Hepatocyte (in vitro differentiated cells): ENCODE measurements around the gene CLEC12A.

Experiments used
- CTCF ChIP-seq: fragments of 200-600 bp; sonication (generic); IDR thresholded peaks from 2 replicates; pipeline ENCODE4 v1.5.1; 2016; ENCODE audit warnings: antibody characterized with exemption, mild to moderate bottlenecking; ENCODE audit not compliant: poor library complexity
- EZH2 ChIP-seq: fragments of 200-600 bp; sonication (generic); IDR thresholded peaks from 2 replicates; pipeline ENCODE4 v1.6.1; 2016; ENCODE audit warnings: antibody characterized with exemption, mild to moderate bottlenecking, borderline replicate concordance
- EZH2phosphoT487 ChIP-seq: fragments of 200-600 bp; sonication (generic); IDR thresholded peaks from one replicate; pipeline ENCODE4 v1.6.1; 2018; ENCODE audit warnings: antibody characterized with exemption, mild to moderate bottlenecking, low read depth, moderate library complexity; ENCODE audit not compliant: unreplicated experiment, severe bottlenecking

DNA sequence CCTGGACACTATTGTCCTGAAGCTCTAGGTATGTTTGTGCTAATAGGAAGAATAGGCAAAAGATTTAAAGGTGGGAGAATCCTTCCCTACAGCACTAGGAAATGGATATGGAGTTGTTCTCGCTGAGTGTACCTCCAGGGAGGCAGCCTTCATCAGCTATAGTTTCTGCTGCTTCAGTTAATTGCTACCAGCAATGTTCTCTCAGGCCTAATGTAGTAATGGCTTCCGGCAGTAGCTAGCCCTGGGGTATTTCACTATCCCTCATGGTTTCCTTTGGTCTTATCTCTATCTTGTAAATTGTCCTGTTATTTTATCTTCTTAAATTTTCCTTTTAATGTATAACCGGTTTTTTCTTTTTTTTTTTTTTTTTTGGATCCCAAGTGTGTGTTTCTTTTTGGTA is 9.3 kb upstream of the CLEC12A start:
- TF ChIP-seq EZH2phosphoT487 (no peak), CTCF (no peak), EZH2 (no peak)
